HuH-7.5 (cell line): ENCODE data around the gene NEK6.

Source experiments
- DNase-seq: peaks from one replicate; pipeline ENCODE4 v3.0.0; 2011; ENCODE audit warnings: low spot score

Gene NEK6

GRCh38 chr9:124376329-124376728, 118.6 kb downstream of the NEK6 start:
- no peak for DNase-seq

- no peak for DNase-seq
These were observed 120.0 kb downstream of the NEK6 start for GRCh38 chr9:124377551-124378406.

- DNase-seq = no peak
These were observed 123.6 kb downstream of the NEK6 start for GRCh38 chr9:124381170-124381945.

GRCh38 chr9:124384210-124384609, 126.5 kb downstream of the NEK6 start:
- no peak for DNase-seq

GRCh38 chr9:124384846-124385245, 127.1 kb downstream of the NEK6 start:
- no peak for DNase-seq

GRCh38 chr9:124385623-124386022, 127.9 kb downstream of the NEK6 start:
- DNase-seq = no peak

- DNase-seq = peak; percentile 55
These were observed 128.5 kb downstream of the NEK6 start for GRCh38 chr9:124386201-124386600.

GRCh38 chr9:124388275-124389048, 130.7 kb downstream of the NEK6 start:
- DNase-seq = no peak

GRCh38 chr9:124389146-124389939, 131.6 kb downstream of the NEK6 start:
- no peak for DNase-seq

GRCh38 chr9:124390794-124391658, 133.3 kb downstream of the NEK6 start:
- no peak for DNase-seq

GRCh38 chr9:124392254-124392870, 134.6 kb downstream of the NEK6 start:
- no peak for DNase-seq

- DNase-seq = no peak
These were observed 135.2 kb downstream of the NEK6 start for GRCh38 chr9:124392871-124393460.

- no peak for DNase-seq
These were observed 136.4 kb downstream of the NEK6 start for GRCh38 chr9:124394167-124394566.

GRCh38 chr9:124394596-124394995, 136.8 kb downstream of the NEK6 start:
- DNase-seq = no peak

- no peak for DNase-seq
These were observed 138.1 kb downstream of the NEK6 start for GRCh38 chr9:124395826-124396225.

GRCh38 chr9:124398191-124398935, 140.6 kb downstream of the NEK6 start:
- no peak for DNase-seq

- DNase-seq = no peak
These were observed 141.7 kb downstream of the NEK6 start for GRCh38 chr9:124399323-124399967.
